GM12874 (cell line): Measurements from ENCODE around the gene SUCLA2.

Source experiments
- CTCF ChIP-seq: IDR thresholded peaks from 2 replicates; pipeline ENCODE4 v1.5.1; 2011; ENCODE audit warnings: low read depth, mild to moderate bottlenecking, control low read depth, low read length, moderate library complexity; ENCODE audit not compliant: insufficient read depth

Gene SUCLA2

DNA sequence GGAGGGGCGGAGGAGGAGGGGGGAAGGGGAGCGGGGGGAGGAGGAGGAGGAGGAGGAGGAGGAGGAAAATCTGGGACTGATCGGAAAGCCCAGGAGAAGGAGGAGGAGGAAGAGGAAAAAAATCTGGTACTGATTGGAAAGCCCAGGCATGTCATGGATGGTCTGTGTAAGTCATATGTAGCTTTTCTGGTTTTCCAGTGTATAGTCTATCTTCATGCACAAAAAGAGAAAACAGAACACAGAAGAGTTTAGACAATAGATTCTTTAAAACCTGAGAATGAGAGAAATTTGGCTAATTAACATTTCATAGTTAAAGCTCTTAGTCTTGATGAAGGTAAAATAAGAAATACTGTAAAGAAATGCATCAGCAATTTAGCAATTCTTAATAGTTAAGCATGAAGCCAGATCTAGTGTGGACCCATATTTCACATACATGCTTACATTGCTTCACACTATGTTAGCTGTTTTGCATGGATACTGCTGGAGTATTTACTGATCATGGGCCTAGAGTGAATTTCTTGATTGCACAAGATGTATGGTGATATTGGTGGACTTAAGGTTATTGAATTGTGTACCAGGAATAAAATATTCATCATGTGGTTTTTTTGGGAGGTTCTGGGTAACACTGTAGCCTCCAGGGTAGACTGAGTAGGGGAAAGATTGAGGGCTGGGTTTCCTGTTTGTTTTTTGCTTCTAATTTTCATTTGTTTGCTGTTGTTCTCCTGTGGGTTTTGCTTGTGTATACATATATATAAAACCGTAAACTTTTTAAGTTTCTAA is 41.4 kb downstream of the SUCLA2 start:
- no peak for TF ChIP-seq CTCF

GRCh38 chr13:47957073-47957472 is 44.0 kb downstream of the SUCLA2 start:
- no peak for TF ChIP-seq CTCF

GRCh38 chr13:47955836-47956235 is 45.2 kb downstream of the SUCLA2 start:
- TF ChIP-seq CTCF = no peak

DNA sequence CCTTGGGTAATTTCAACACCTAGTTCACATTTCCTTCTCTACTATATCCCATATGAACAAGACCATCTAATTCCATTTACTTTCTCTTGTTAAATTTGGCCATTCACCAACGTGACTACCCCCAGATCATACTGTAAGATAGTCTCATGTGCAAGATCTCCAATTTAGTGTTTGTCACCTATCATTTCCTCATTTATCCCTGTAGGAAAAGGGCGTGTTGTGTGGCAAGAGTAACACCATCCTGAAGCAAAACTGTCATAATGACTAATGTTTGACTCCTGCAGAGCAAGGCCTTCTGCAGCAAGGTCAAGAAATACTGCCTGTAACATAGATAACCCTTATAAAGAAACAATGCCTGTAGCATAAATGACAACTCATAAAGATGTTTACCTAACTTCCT is 51.3 kb downstream of the SUCLA2 start:
- TF ChIP-seq CTCF = no peak

DNA sequence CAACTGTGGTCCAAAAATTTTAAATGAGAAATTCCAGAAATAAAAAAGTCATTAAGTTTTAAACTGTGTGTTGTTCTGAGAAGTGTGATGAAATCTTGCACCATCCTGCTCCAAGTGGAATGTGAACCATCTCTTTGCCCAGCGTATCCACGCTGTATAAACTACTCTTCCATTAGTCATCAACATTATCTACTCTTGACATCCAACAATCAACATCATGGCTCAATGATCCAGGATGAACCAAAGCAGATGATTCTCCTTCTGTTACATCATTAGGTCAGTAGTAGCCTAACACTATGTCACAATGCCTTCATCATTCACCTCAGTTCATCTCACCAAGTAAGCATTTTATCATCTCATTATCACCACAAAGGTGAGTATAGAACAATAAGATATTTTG is 55.3 kb downstream of the SUCLA2 start:
- no peak for TF ChIP-seq CTCF

GRCh38 chr13:47934371-47934770 is 66.7 kb downstream of the SUCLA2 start:
- no peak for TF ChIP-seq CTCF

GRCh38 chr13:47932950-47933923 is 67.8 kb downstream of the SUCLA2 start:
- no peak for TF ChIP-seq CTCF
